GM12873 (cell line): ENCODE results near the gene CCDC154.

Experiments used
- CTCF ChIP-seq: IDR thresholded peaks from 2 replicates; pipeline ENCODE4 v1.5.1; 2012; ENCODE audit warnings: low read depth, mild to moderate bottlenecking, moderate library complexity, low read length, control low read depth; ENCODE audit not compliant: insufficient read depth; ENCODE audit errors: missing control alignments

CCDC154 gene

GRCh38 chr16:1401758-1402154 lies 42.6 kb downstream of the CCDC154 start:
- no peak for TF ChIP-seq CTCF

GRCh38 chr16:1401061-1401757 lies 43.1 kb downstream of the CCDC154 start:
- no peak for TF ChIP-seq CTCF

- TF ChIP-seq CTCF: no peak
Measured at GRCh38 chr16:1398826-1399581, 45.4 kb downstream of the CCDC154 start.

- no peak for TF ChIP-seq CTCF
Measured at GRCh38 chr16:1398351-1398750, 46.0 kb downstream of the CCDC154 start.

- TF ChIP-seq CTCF: no peak
Measured at GRCh38 chr16:1397779-1398178, 46.6 kb downstream of the CCDC154 start.

GRCh38 chr16:1395444-1396031 lies 48.8 kb downstream of the CCDC154 start:
- no peak for TF ChIP-seq CTCF

GRCh38 chr16:1394367-1394951 lies 49.9 kb downstream of the CCDC154 start:
- no peak for TF ChIP-seq CTCF
